ENCODE data around the gene SELPLG. TPM values are rescaled to one million over a fixed set of nuclear protein-coding genes. Genes with fewer than 3 reads are reported as not detected.
"Not testable (repeated sequence)": the region's sequence is repeated elsewhere in the genome, so short reads cannot be mapped to it uniquely, and the experiment has no call there.

The SELPLG gene
- total RNA-seq, 1 donor from 2014 or later = 55.6 TPM

GRCh38 chr12:108590463-108590862 is 43.2 kb downstream of the SELPLG start:
- H3K27ac Mint-ChIP-seq; DNase-seq (ENCODE audit: low spot score); H3K4me3 Mint-ChIP-seq (ENCODE audit: low read depth); H3K9me3 Mint-ChIP-seq; H3K36me3 Mint-ChIP-seq (ENCODE audit: low read depth); H3K4me1 Mint-ChIP-seq (ENCODE audit: low read depth); intact Hi-C loops (cut with micrococcal nuclease); H3K27me3 Mint-ChIP-seq (ENCODE audit: low read depth): not testable (repeated sequence)

- Mint-ChIP-seq H3K4me1 (ENCODE audit: low read depth) (no peaks in the 10 kb centered on the region), H3K27me3 (ENCODE audit: low read depth) (peaks cover 4% of the 10 kb centered on the region), H3K27ac (no peak overlapping the region), H3K4me3 (ENCODE audit: low read depth) (no peak overlapping the region), H3K9me3 (no peaks in the 10 kb centered on the region), H3K36me3 (ENCODE audit: low read depth) (no peaks in the 10 kb centered on the region)
- DNase-seq (ENCODE audit: low spot score) = no peak
- intact Hi-C loops (cut with micrococcal nuclease) = no loop called here
Measured at GRCh38 chr12:108589840-108590229, 43.9 kb downstream of the SELPLG start.

GRCh38 chr12:108589028-108589839 is 44.5 kb downstream of the SELPLG start:
- H3K27me3 Mint-ChIP-seq (ENCODE audit: low read depth) = peaks cover 7% of the 10 kb centered on the region
- H3K4me3 Mint-ChIP-seq (ENCODE audit: low read depth) = no peak overlapping the region
- no peaks in the 10 kb centered on the region for H3K36me3 Mint-ChIP-seq (ENCODE audit: low read depth)
- intact Hi-C loops (cut with micrococcal nuclease) = no loop called here
- no peak for DNase-seq (ENCODE audit: low spot score)
- no peak overlapping the region for H3K27ac Mint-ChIP-seq
- H3K4me1 Mint-ChIP-seq (ENCODE audit: low read depth) = no peaks in the 10 kb centered on the region
- no peaks in the 10 kb centered on the region for H3K9me3 Mint-ChIP-seq

GRCh38 chr12:108587826-108588225 is 45.9 kb downstream of the SELPLG start:
- H3K27ac Mint-ChIP-seq = no peak overlapping the region
- no peak overlapping the region for H3K4me3 Mint-ChIP-seq (ENCODE audit: low read depth)
- DNase-seq (ENCODE audit: low spot score) = no peak
- intact Hi-C loops (cut with micrococcal nuclease) = no loop called here
- peaks cover 7% of the 10 kb centered on the region for H3K27me3 Mint-ChIP-seq (ENCODE audit: low read depth)
- no peaks in the 10 kb centered on the region for H3K9me3 Mint-ChIP-seq
- H3K36me3 Mint-ChIP-seq (ENCODE audit: low read depth) = no peaks in the 10 kb centered on the region
- no peaks in the 10 kb centered on the region for H3K4me1 Mint-ChIP-seq (ENCODE audit: low read depth)

- H3K27me3 Mint-ChIP-seq (ENCODE audit: low read depth) = peaks cover 7% of the 10 kb centered on the region
- no peak overlapping the region for H3K27ac Mint-ChIP-seq
- H3K4me1 Mint-ChIP-seq (ENCODE audit: low read depth) = no peaks in the 10 kb centered on the region
- no peak for DNase-seq (ENCODE audit: low spot score)
- intact Hi-C loops (cut with micrococcal nuclease) = no loop called here
- H3K4me3 Mint-ChIP-seq (ENCODE audit: low read depth) = no peak overlapping the region
- no peaks in the 10 kb centered on the region for H3K36me3 Mint-ChIP-seq (ENCODE audit: low read depth)
- H3K9me3 Mint-ChIP-seq = no peaks in the 10 kb centered on the region
Measured at GRCh38 chr12:108586306-108586705, 47.4 kb downstream of the SELPLG start.

GRCh38 chr12:108585864-108586263 is 47.8 kb downstream of the SELPLG start:
- H3K27me3 Mint-ChIP-seq (ENCODE audit: low read depth) = peaks cover 7% of the 10 kb centered on the region

GRCh38 chr12:108584456-108585065 is 49.1 kb downstream of the SELPLG start:
- Mint-ChIP-seq H3K27me3 (ENCODE audit: low read depth) (peaks cover 11% of the 10 kb centered on the region), H3K9me3 (no peaks in the 10 kb centered on the region), H3K27ac (no peak overlapping the region), H3K36me3 (ENCODE audit: low read depth) (no peaks in the 10 kb centered on the region), H3K4me3 (ENCODE audit: low read depth) (no peak overlapping the region), H3K4me1 (ENCODE audit: low read depth) (no peaks in the 10 kb centered on the region)
- no peak for DNase-seq (ENCODE audit: low spot score)
- intact Hi-C loops (cut with micrococcal nuclease) = no loop called here

More at GRCh38 chr12:108585864-108586263, 47.8 kb downstream of the SELPLG start:
- DNase-seq (ENCODE audit: low spot score) = no peak
- Mint-ChIP-seq H3K9me3 (no peaks in the 10 kb centered on the region), H3K4me3 (ENCODE audit: low read depth) (no peak overlapping the region), H3K27ac (no peak overlapping the region), H3K36me3 (ENCODE audit: low read depth) (no peaks in the 10 kb centered on the region), H3K4me1 (ENCODE audit: low read depth) (no peaks in the 10 kb centered on the region)
- intact Hi-C loops (cut with micrococcal nuclease) = no loop called here

- Mint-ChIP-seq H3K27ac (no peak overlapping the region), H3K36me3 (ENCODE audit: low read depth) (no peaks in the 10 kb centered on the region), H3K4me3 (ENCODE audit: low read depth) (no peak overlapping the region), H3K9me3 (peaks cover 3% of the 10 kb centered on the region), H3K4me1 (ENCODE audit: low read depth) (peaks cover 2% of the 10 kb centered on the region), H3K27me3 (ENCODE audit: low read depth) (peaks cover 11% of the 10 kb centered on the region)
- no peak for DNase-seq (ENCODE audit: low spot score)
- intact Hi-C loops (cut with micrococcal nuclease) = no loop called here
Measured at GRCh38 chr12:108583991-108584390, 49.7 kb downstream of the SELPLG start.

GRCh38 chr12:108582978-108583770 is 50.5 kb downstream of the SELPLG start:
- intact Hi-C loops (cut with micrococcal nuclease) = no loop called here
- Mint-ChIP-seq H3K27ac (no peak overlapping the region), H3K27me3 (ENCODE audit: low read depth) (peaks cover 12% of the 10 kb centered on the region), H3K4me1 (ENCODE audit: low read depth) (peaks cover 4% of the 10 kb centered on the region), H3K9me3 (peaks cover 11% of the 10 kb centered on the region), H3K36me3 (ENCODE audit: low read depth) (no peaks in the 10 kb centered on the region), H3K4me3 (ENCODE audit: low read depth) (no peak overlapping the region)
- DNase-seq (ENCODE audit: low spot score) = no peak

GRCh38 chr12:108582509-108582908 is 51.2 kb downstream of the SELPLG start:
- intact Hi-C loops (cut with micrococcal nuclease) = no loop called here
- peaks cover 14% of the 10 kb centered on the region for H3K27me3 Mint-ChIP-seq (ENCODE audit: low read depth)
- DNase-seq (ENCODE audit: low spot score) = no peak
- H3K4me3 Mint-ChIP-seq (ENCODE audit: low read depth) = no peak overlapping the region
- H3K36me3 Mint-ChIP-seq (ENCODE audit: low read depth) = no peaks in the 10 kb centered on the region
- H3K4me1 Mint-ChIP-seq (ENCODE audit: low read depth) = peaks cover 4% of the 10 kb centered on the region
- no peak overlapping the region for H3K27ac Mint-ChIP-seq
- H3K9me3 Mint-ChIP-seq = peaks cover 11% of the 10 kb centered on the region

- H3K4me1 Mint-ChIP-seq (ENCODE audit: low read depth) = peaks cover 4% of the 10 kb centered on the region
- no peak for DNase-seq (ENCODE audit: low spot score)
- peaks cover 11% of the 10 kb centered on the region for H3K9me3 Mint-ChIP-seq
- no peak overlapping the region for H3K27ac Mint-ChIP-seq
- peaks cover 16% of the 10 kb centered on the region for H3K27me3 Mint-ChIP-seq (ENCODE audit: low read depth)
- intact Hi-C loops (cut with micrococcal nuclease) = no loop called here
- H3K36me3 Mint-ChIP-seq (ENCODE audit: low read depth) = no peaks in the 10 kb centered on the region
- H3K4me3 Mint-ChIP-seq (ENCODE audit: low read depth) = no peak overlapping the region
Measured at GRCh38 chr12:108581311-108582227, 52.1 kb downstream of the SELPLG start.

GRCh38 chr12:108580531-108580930 is 53.2 kb downstream of the SELPLG start:
- Mint-ChIP-seq H3K27ac (no peak overlapping the region), H3K4me1 (ENCODE audit: low read depth) (peaks cover 6% of the 10 kb centered on the region), H3K9me3 (peaks cover 11% of the 10 kb centered on the region), H3K27me3 (ENCODE audit: low read depth) (peaks cover 14% of the 10 kb centered on the region), H3K36me3 (ENCODE audit: low read depth) (no peaks in the 10 kb centered on the region), H3K4me3 (ENCODE audit: low read depth) (no peak overlapping the region)
- DNase-seq (ENCODE audit: low spot score) = no peak
- intact Hi-C loops (cut with micrococcal nuclease) = no loop called here
